Measurements from ENCODE around the gene LCOR. TPM values are rescaled to one million over a fixed set of nuclear protein-coding genes. Genes with fewer than 3 reads are reported as not detected.

The LCOR gene
- total and polyA plus RNA-seq, 9 of the 15 experiments (the other 6 are each of a cell fraction or from before 2014, with no cell fraction given) = 3.6 to 25.2 (median 14.4) TPM

- TF ChIP-seq MGA (IDR thresholded peaks at IDR 0.05) (no peak), ZNF668 (CRISPR knock-in tag; IDR thresholded peaks at IDR 0.05) (no peak), ID3 (CRISPR knock-in tag; IDR thresholded peaks at IDR 0.05) (no peak), ID3 (tag; IDR thresholded peaks at IDR 0.05) (no peak), ILF3 (IDR thresholded peaks at IDR 0.05; ENCODE audit: borderline replicate concordance) (no peak), ZNF592 (IDR thresholded peaks at IDR 0.05) (no peak)
Observed at GRCh38 chr10:96831867-96832720, at the start of gene LCOR (continued).
